K562 (cell line): ENCODE data around the gene SYNJ2. TPM values are rescaled to one million over a fixed set of nuclear protein-coding genes. Genes with fewer than 3 reads are reported as not detected.

Experiments used
- ATAC-seq: fragments of 200-7000 bp; cut with Tn5 transposase; 3 replicates; pipeline ENCODE4 v1.9.1; 2020; ENCODE audit warnings: moderate library complexity
- BruUV-seq: library from RNA; stranded (reverse); fragments of 400-500 nt; replicated peaks from 2 replicates; lab custom pipeline; 2021; lab: Mats Ljungman, UMichigan
- CTCF ChIA-PET: fragments of 300-600 bp; formaldehyde crosslinking; extraction: SDS; loops from one replicate; lab custom pipeline; 2021; ENCODE audit warnings: low intra/inter-chr PET ratio; lab: Yijun Ruan, JAX
- POLR2A ChIA-PET: fragments of 300-600, 350-650 bp; sonication (Branson Sonifier 250); formaldehyde crosslinking; extraction: SDS; loops from one replicate; lab custom pipeline; 2021; ENCODE audit warnings: antibody characterized with exemption, inconsistent platforms; lab: Yijun Ruan, JAX
- DNase-seq, 4 experiments: peaks; one replicate each; pipeline versions ENCODE4 v3.0.0 to v3.0.0-alpha.2; 2011 to 2018; ENCODE audit warnings: low spot score in 3 of 4, mixed read lengths in 3 of 4; ENCODE audit errors: extremely low read depth in 1 of 4
- FAIRE-seq: peaks from 2 replicates; lab custom pipeline; 2011; peaks lifted over from hg19 to GRCh38; lab: Jason Lieb, UNC
- H2AFZ ChIP-seq: 2 replicates; pipeline ENCODE4 v1.6.0; 2011; ENCODE audit warnings: low read depth, low read length, control low read depth, inconsistent platforms
- H3K27ac ChIP-seq: fragments of 200-600 bp; 3 replicates; pipeline ENCODE4 v1.8.0; 2011; ENCODE audit warnings: low read depth, mild to moderate bottlenecking, control low read depth, inconsistent platforms, low read length, moderate library complexity, mixed read lengths; ENCODE audit errors: extremely low read depth
- H3K27me3 ChIP-seq, 2 experiments: fragments of 300-600 bp in 1 of 2; 2 replicates in 1 of 2; 3 replicates in 1 of 2; pipeline versions ENCODE4 v1.6.0 to v1.8.0; 2011; ENCODE audit warnings: inconsistent platforms in 2 of 2, low read length in 2 of 2, mild to moderate bottlenecking in 1 of 2, mixed read lengths in 1 of 2, moderate library complexity in 1 of 2; ENCODE audit not compliant: control insufficient read depth in 2 of 2, insufficient read depth in 2 of 2
- H3K36me3 ChIP-seq: fragments of 300-600 bp; 3 replicates; pipeline ENCODE4 v1.8.0; 2011; ENCODE audit warnings: mild to moderate bottlenecking, low read length, inconsistent platforms; ENCODE audit not compliant: control insufficient read depth, insufficient read depth
- H3K4me1 ChIP-seq, 2 experiments: fragments of 200-600 bp in 1 of 2; replicated peaks in 1 of 2; 2 replicates in 1 of 2; 3 replicates in 1 of 2; pipeline versions ENCODE4 v1.5.1 to v1.8.0; 2011; ENCODE audit warnings: inconsistent platforms in 2 of 2, low read length in 2 of 2, mild to moderate bottlenecking in 1 of 2, mixed read lengths in 1 of 2, moderate library complexity in 1 of 2; ENCODE audit not compliant: control insufficient read depth in 2 of 2, insufficient read depth in 2 of 2
- H3K4me2 ChIP-seq: 2 replicates; pipeline ENCODE4 v1.6.1; 2011; ENCODE audit warnings: low read length, control low read depth, inconsistent platforms, mixed read lengths; ENCODE audit not compliant: insufficient read depth
- H3K4me3 ChIP-seq: fragments of 200-600 bp; sonication (generic), shearing (Covaris generic); 2 replicates; pipeline ENCODE4 v1.5.1; 2016; ENCODE audit warnings: control low read depth, inconsistent platforms
- H3K79me2 ChIP-seq: fragments of 200-600 bp; 3 replicates; pipeline ENCODE4 v1.8.0; 2011; ENCODE audit warnings: low read length, inconsistent platforms; ENCODE audit not compliant: control insufficient read depth, insufficient read depth
- H3K9ac ChIP-seq, 2 experiments: 2 replicates each; pipeline versions ENCODE4 v1.6.0 to v1.6.1; 2011; ENCODE audit warnings: low read depth in 2 of 2, low read length in 2 of 2, control low read depth in 1 of 2, inconsistent platforms in 1 of 2, mild to moderate bottlenecking in 1 of 2, mixed read lengths in 1 of 2; ENCODE audit not compliant: insufficient read depth in 1 of 2
- H3K9me1 ChIP-seq: one replicate; pipeline ENCODE4 v1.6.0; 2011; ENCODE audit warnings: inconsistent platforms, mild to moderate bottlenecking, low read length, moderate library complexity; ENCODE audit not compliant: control insufficient read depth, insufficient read depth
- H3K9me3 ChIP-seq: replicated peaks from 2 replicates; pipeline ENCODE4 v1.5.1; 2011; ENCODE audit warnings: low read depth, low read length, inconsistent platforms; ENCODE audit not compliant: control insufficient read depth, insufficient read depth
- H4K20me1 ChIP-seq: replicated peaks from 2 replicates; pipeline ENCODE4 v1.6.1; 2011; ENCODE audit warnings: low read length, inconsistent platforms, mixed read lengths; ENCODE audit not compliant: control insufficient read depth, insufficient read depth
- ADNP ChIP-seq: fragments of 200-800 bp; sonication (Bioruptor generic); IDR thresholded peaks from 2 replicates; pipeline ENCODE4 v1.6.1; 2016; ENCODE audit warnings: missing genetic modification characterization, missing compliant biosample characterization
- BCL6 ChIP-seq: fragments of 250-450 bp; sonication (Bioruptor Pico); IDR thresholded peaks from 2 replicates; pipeline ENCODE4 v1.4.0; 2020
- ERF ChIP-seq: fragments of 450-650 bp; formaldehyde crosslinking; IDR thresholded peaks from 2 replicates; pipeline ENCODE4 v1.4.0; 2020; ENCODE audit warnings: mild to moderate bottlenecking, mixed read lengths
- FOXO4 ChIP-seq: fragments of 450-650 bp; formaldehyde crosslinking; IDR thresholded peaks from 2 replicates; pipeline ENCODE4 v1.4.0; 2020; ENCODE audit warnings: mild to moderate bottlenecking, moderate library complexity
- POLR3A ChIP-seq: IDR thresholded peaks from 2 replicates; pipeline ENCODE4 v1.6.1; 2011; ENCODE audit warnings: borderline replicate concordance, mild to moderate bottlenecking, moderate library complexity; ENCODE audit not compliant: insufficient read length, insufficient read depth; ENCODE audit errors: extremely low read depth
- TARDBP ChIP-seq: fragments of 450-650 bp; IDR thresholded peaks from 2 replicates; pipeline ENCODE4 v1.6.1; 2016
- THRB ChIP-seq: fragments of 450-650 bp; formaldehyde crosslinking; conservative IDR thresholded peaks from 2 replicates; pipeline ENCODE4 v1.4.0; 2022; ENCODE audit warnings: mild to moderate bottlenecking, missing genetic modification characterization
- ZNF174 ChIP-seq: fragments of 250-450 bp; sonication (Bioruptor Pico); IDR thresholded peaks from 2 replicates; pipeline ENCODE4 v1.4.0; 2020; ENCODE audit warnings: mild to moderate bottlenecking
- ZNF592 ChIP-seq: fragments of 450-650 bp; IDR thresholded peaks from 2 replicates; pipeline ENCODE4 v1.6.1; 2017; ENCODE audit warnings: antibody characterized with exemption, mild to moderate bottlenecking
- ZNF780A ChIP-seq: fragments of 250-450 bp; sonication (Bioruptor Pico); IDR thresholded peaks from 2 replicates; pipeline ENCODE4 v1.5.0; 2021; ENCODE audit warnings: mild to moderate bottlenecking
- WGBS: fragments of 100-300 bp; shearing (Covaris generic); methylation state at CpG from one replicate; pipeline ENCODE4 v1.1.6; 2016; ENCODE audit warnings: low coverage, mixed read lengths; ENCODE audit not compliant: insufficient coverage; ENCODE audit errors: missing lambda C conversion rate; 5-methylcytosine and 5-hydroxymethylcytosine counted together
- in situ Hi-C: fragments of 300-500 bp; cut with MboI; formaldehyde crosslinking; loops from 4 replicates; pipeline ENCODE4 v1.15.0; 2018; ENCODE audit warnings: inconsistent platforms, mixed read lengths
- intact Hi-C: fragments of 100-400 bp; cut with micrococcal nuclease; formaldehyde crosslinking; loops from 2 replicates; pipeline ENCODE4 v1.14.2; 2022
- polyA plus RNA-seq, 8 experiments: library from polyadenylated mRNA; depleted of rRNA in 4 of 8; stranded (reverse) in 5 of 8; unstranded in 3 of 8; fragments of >200 nt; fragmentation: Nextera tagmentation in 2 of 8; fragmentation: Illumina TruSeq in 1 of 8; extraction: Ambion mirVana in 2 of 8; extraction: Trizol in 1 of 8; gene quantifications; 2 replicates each; pipeline versions ENCODE4 v1.2.1 to v1.2.3, GENCODE V29; 2011 to 2014; ENCODE audit warnings: inconsistent platforms in 1 of 8, missing spikeins in 1 of 8
- total RNA-seq, 7 experiments: library from RNA; depleted of rRNA in 6 of 7; stranded (reverse); fragments of >200 nt in 6 of 7; fragmentation: Illumina TruSeq in 2 of 7; extraction: Trizol in 2 of 7; gene quantifications; 2 replicates each; pipeline versions ENCODE4 v1.2.1 to v1.2.3, GENCODE V29; 2011 to 2021; ENCODE audit warnings: low replicate concordance in 1 of 7

The SYNJ2 gene
- total and polyA plus RNA-seq, 9 of the 15 experiments (the other 6 are each of a cell fraction or from before 2014, with no cell fraction given): 3.0 to 27.7 (median 17.8) TPM

- H3K9me1 ChIP-seq: no peaks in the 10 kb centered on the region
- ChIA-PET POLR2A (interaction anchor here (0.5 to 1.7 kb wide), 9 partner anchors 12 to 675 kb away, joined by 3 to 5 read pairs (median 3); no protein-coding TSS in a partner anchor), CTCF (no interaction called here)
- H2AFZ ChIP-seq: no peak overlapping the region
- H3K27me3 ChIP-seq: no peaks in the 10 kb centered on the region
- intact Hi-C loops: no loop called here
- 0 out of 2 replicates have a peak, but pooled peaks cover 4% of the 10 kb centered on the region for H4K20me1 ChIP-seq
- TF ChIP-seq ZNF780A (CRISPR knock-in tag) (no peak), ZNF592 (no peak), FOXO4 (CRISPR knock-in tag) (no peak), BCL6 (CRISPR knock-in tag) (no peak), POLR3A (no peak), ZNF174 (no peak), TARDBP (no peak), ERF (CRISPR knock-in tag) (no peak), THRB (no peak), ADNP (no peak)
- DNase-seq: no peak
- H3K9me3 ChIP-seq: no peaks in the 10 kb centered on the region
- ATAC-seq: no peak
- in situ Hi-C loops: no loop called here
- no TSS peak for BruUV-seq
- no peak overlapping the region for H3K4me2 ChIP-seq
- H3K27ac ChIP-seq: no peak overlapping the region
- peaks cover 0 to 19% of the 10 kb centered on the region in 2 experiments; a peak in 1 of 5 replicates for H3K4me1 ChIP-seq
- H3K9ac ChIP-seq: peak overlapping the region in 1 of 2 experiments; percentile 41; a peak in 1 of 4 replicates
- no peak overlapping the region for H3K4me3 ChIP-seq
- WGBS: 86% methylated on average over 29 of the region's 29 CpGs
- H3K79me2 ChIP-seq: no peaks in the 10 kb centered on the region
- peaks cover 30% of the 10 kb centered on the region; the same call in 2 of the 3 replicates for H3K36me3 ChIP-seq
- no peak for FAIRE-seq
These were observed 80.2 kb downstream of the SYNJ2 start for GRCh38 chr6:158061709-158062461.
